Testis (tissue), 2 donors: ENCODE data around the gene UBA5.

Experiments
- CTCF ChIP-seq, 3 experiments: fragments of 450-650 bp in 2 of 3; fragments of 200-600 bp in 1 of 3; sonication (generic) in 1 of 3; IDR thresholded peaks; one replicate each; pipeline ENCODE4 v1.5.1; 2016 to 2019; ENCODE audit warnings: antibody characterized with exemption in 3 of 3, mild to moderate bottlenecking in 2 of 3, moderate library complexity in 1 of 3
- POLR2A ChIP-seq: fragments of 450-650 bp; IDR thresholded peaks from one replicate; pipeline ENCODE4 v1.6.1; 2017; ENCODE audit warnings: antibody characterized with exemption, mild to moderate bottlenecking, moderate library complexity

DNA sequence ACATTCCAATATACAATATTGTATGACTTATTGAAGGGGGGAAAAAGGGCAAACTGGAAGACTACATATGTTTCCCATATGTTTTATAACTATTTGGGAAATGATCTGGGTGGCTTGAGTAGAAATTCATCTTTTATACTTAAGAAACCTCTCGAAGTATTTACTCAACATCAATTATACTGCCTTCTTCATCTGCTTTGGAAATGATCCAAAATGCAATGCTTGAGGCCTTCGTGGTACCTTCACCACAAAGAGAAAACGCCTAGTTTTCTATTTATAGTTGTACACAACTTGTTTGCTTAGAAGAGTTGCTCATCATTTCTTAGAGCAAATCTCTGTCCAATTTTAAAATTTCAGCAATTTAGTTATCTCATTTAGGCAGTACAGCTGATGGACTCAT is 44.2 kb upstream of the UBA5 start:
- TF ChIP-seq POLR2A (no peak), CTCF (IDR thresholded peaks at IDR 0.05) (no peak)
